ENCODE data around the gene ARHGAP15. TPM values are rescaled to one million over a fixed set of nuclear protein-coding genes. Genes with fewer than 3 reads are reported as not detected.

ARHGAP15 gene
- total RNA-seq, 1 experiment from 2014 or later, result 0.42 TPM

DNA sequence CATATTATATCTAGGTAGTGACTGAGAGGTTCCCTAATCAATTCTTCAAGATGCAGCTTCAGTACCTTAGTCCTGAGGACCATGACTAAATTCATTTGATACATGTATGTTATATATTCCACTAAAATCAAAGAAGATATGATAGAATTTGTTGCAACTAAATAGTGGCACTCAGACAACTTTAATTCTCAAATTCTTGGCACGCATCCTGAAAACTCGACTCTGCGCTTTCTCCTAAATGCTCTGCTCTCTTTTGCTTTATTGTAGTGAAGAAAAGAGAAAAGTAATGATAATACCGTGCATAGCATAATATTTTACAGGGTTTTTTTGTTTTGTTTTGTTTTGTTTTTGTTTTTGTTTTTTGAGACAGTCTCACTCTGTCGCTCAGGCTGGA, 475.3 kb downstream of the ARHGAP15 start:
- TF ChIP-seq POLR2A (IDR thresholded peaks at IDR 0.05; ENCODE audit: borderline replicate concordance, extremely low read depth, insufficient read depth, insufficient read length), result no peak
- TF ChIP-seq, protein P1, sequence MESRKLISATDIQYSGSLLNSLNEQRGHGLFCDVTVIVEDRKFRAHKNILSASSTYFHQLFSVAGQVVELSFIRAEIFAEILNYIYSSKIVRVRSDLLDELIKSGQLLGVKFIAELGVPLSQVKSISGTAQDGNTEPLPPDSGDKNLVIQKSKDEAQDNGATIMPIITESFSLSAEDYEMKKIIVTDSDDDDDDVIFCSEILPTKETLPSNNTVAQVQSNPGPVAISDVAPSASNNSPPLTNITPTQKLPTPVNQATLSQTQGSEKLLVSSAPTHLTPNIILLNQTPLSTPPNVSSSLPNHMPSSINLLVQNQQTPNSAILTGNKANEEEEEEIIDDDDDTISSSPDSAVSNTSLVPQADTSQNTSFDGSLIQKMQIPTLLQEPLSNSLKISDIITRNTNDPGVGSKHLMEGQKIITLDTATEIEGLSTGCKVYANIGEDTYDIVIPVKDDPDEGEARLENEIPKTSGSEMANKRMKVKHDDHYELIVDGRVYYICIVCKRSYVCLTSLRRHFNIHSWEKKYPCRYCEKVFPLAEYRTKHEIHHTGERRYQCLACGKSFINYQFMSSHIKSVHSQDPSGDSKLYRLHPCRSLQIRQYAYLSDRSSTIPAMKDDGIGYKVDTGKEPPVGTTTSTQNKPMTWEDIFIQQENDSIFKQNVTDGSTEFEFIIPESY (IDR thresholded peaks at IDR 0.05; ENCODE audit: extremely low read depth, insufficient replicate concordance, low read length), result no peak
- no peak for TF ChIP-seq TCF7L2 (IDR thresholded peaks at IDR 0.05; ENCODE audit: borderline replicate concordance, extremely low read depth, insufficient read depth, insufficient read length)
- no peak for TF ChIP-seq CEBPB (IDR thresholded peaks at IDR 0.05; ENCODE audit: low read depth)
- TF ChIP-seq, protein P2, sequence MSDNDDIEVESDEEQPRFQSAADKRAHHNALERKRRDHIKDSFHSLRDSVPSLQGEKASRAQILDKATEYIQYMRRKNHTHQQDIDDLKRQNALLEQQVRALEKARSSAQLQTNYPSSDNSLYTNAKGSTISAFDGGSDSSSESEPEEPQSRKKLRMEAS (IDR thresholded peaks at IDR 0.05), result no peak
- TF ChIP-seq JUND (IDR thresholded peaks at IDR 0.05), result no peak
- TF ChIP-seq, protein P3, sequence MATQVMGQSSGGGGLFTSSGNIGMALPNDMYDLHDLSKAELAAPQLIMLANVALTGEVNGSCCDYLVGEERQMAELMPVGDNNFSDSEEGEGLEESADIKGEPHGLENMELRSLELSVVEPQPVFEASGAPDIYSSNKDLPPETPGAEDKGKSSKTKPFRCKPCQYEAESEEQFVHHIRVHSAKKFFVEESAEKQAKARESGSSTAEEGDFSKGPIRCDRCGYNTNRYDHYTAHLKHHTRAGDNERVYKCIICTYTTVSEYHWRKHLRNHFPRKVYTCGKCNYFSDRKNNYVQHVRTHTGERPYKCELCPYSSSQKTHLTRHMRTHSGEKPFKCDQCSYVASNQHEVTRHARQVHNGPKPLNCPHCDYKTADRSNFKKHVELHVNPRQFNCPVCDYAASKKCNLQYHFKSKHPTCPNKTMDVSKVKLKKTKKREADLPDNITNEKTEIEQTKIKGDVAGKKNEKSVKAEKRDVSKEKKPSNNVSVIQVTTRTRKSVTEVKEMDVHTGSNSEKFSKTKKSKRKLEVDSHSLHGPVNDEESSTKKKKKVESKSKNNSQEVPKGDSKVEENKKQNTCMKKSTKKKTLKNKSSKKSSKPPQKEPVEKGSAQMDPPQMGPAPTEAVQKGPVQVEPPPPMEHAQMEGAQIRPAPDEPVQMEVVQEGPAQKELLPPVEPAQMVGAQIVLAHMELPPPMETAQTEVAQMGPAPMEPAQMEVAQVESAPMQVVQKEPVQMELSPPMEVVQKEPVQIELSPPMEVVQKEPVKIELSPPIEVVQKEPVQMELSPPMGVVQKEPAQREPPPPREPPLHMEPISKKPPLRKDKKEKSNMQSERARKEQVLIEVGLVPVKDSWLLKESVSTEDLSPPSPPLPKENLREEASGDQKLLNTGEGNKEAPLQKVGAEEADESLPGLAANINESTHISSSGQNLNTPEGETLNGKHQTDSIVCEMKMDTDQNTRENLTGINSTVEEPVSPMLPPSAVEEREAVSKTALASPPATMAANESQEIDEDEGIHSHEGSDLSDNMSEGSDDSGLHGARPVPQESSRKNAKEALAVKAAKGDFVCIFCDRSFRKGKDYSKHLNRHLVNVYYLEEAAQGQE (IDR thresholded peaks at IDR 0.05; ENCODE audit: low read depth), result no peak
- no peak for TF ChIP-seq ATF3 (IDR thresholded peaks at IDR 0.05)
- TF ChIP-seq SP1 (IDR thresholded peaks at IDR 0.05; ENCODE audit: low read depth), result no peak
- no peak for TF ChIP-seq ZFX (IDR thresholded peaks at IDR 0.05)
- no peak for TF ChIP-seq POLR2AphosphoS5 (IDR thresholded peaks at IDR 0.05; ENCODE audit: low read depth, low read length)
- no peak for TF ChIP-seq SIN3A (IDR thresholded peaks at IDR 0.05; ENCODE audit: low read depth)
- no peak for TF ChIP-seq FOSL1 (IDR thresholded peaks at IDR 0.05; ENCODE audit: low read depth)
- no peak for TF ChIP-seq CBX3 (IDR thresholded peaks at IDR 0.05; ENCODE audit: low read depth)
- TF ChIP-seq CTCF (IDR thresholded peaks at IDR 0.05 in 2 of 3, conservative IDR thresholded peaks at IDR 0.05 in 1 of 3; ENCODE audit: borderline replicate concordance in 1 of 3, insufficient read depth in 1 of 3, low read depth in 2 of 3, low read length in 2 of 3), result no peak
- no peak for TF ChIP-seq SRF (IDR thresholded peaks at IDR 0.05; ENCODE audit: low read depth)
- no peak for TF ChIP-seq ZNF274 (IDR thresholded peaks at IDR 0.05; ENCODE audit: low read depth, low read length)
- ChIA-PET POLR2A (no interaction called here), CTCF (no interaction called here), RAD21 (ENCODE audit: low non-redundant PET in 1 of 2, low total read pairs in 2 of 2, uncharacterized antibody in 2 of 2, unreplicated experiment in 2 of 2) (no interaction called here)
- 0 out of 2 replicates have a peak, but pooled peaks cover 9% of the 10 kb centered on the region for H3K27me3 ChIP-seq (ENCODE audit: insufficient read depth, low read length)
- H3K4me2 ChIP-seq (ENCODE audit: low read length), result no peak overlapping the region
- H3K27ac ChIP-seq (ENCODE audit: low read depth, low read length), result no peak overlapping the region
- no peaks in the 10 kb centered on the region for H4K20me1 ChIP-seq (ENCODE audit: insufficient read depth)
- no peak overlapping the region for H3K4me3 ChIP-seq (replicated peaks in 1 of 2; ENCODE audit: low read depth in 1 of 2, low read length in 2 of 2)
- ATAC-seq, result no peak
- H3K9ac ChIP-seq (ENCODE audit: low read length), result no peak overlapping the region
- intact Hi-C loops (cut with micrococcal nuclease), result no loop called here
- H3K9me2 ChIP-seq (ENCODE audit: insufficient read depth), result no peaks in the 10 kb centered on the region
- H2AFZ ChIP-seq (ENCODE audit: low read depth, low read length, poor library complexity, severe bottlenecking), result no peak overlapping the region
- H3K9me3 ChIP-seq (ENCODE audit: control insufficient read depth in 1 of 2, insufficient read depth in 1 of 2, low read depth in 1 of 2, low read length in 2 of 2), result no peaks in the 10 kb centered on the region
- H3K36me3 ChIP-seq (ENCODE audit: control insufficient read depth in 1 of 2, insufficient read depth in 2 of 2, low read length in 2 of 2), result no peaks in the 10 kb centered on the region
- no peaks in the 10 kb centered on the region for H3K79me2 ChIP-seq (ENCODE audit: insufficient read depth, low read length)
- DNase-seq (ENCODE audit: low read depth, low spot score), result no peak
- no TSS peak for BruUV-seq (replicated peaks)
- H3K4me1 ChIP-seq (ENCODE audit: control insufficient read depth in 1 of 2, insufficient read depth in 2 of 2, low read length in 2 of 2), result no peaks in the 10 kb centered on the region
